Endothelial cell of umbilical vein (primary cell): ENCODE results near the gene ZNF740. TPM values are rescaled to one million over a fixed set of nuclear protein-coding genes. Genes with fewer than 3 reads are reported as not detected.

Experiments used
- BruUV-seq: library from RNA; stranded (reverse); fragments of 400-500 nt; replicated peaks from 2 replicates; lab custom pipeline; 2021; lab: Mats Ljungman, UMichigan
- CTCF ChIA-PET: fragments of 300-600, 350-600 bp; sonication (Branson Sonifier 250); formaldehyde crosslinking; loops from one replicate; lab custom pipeline; 2021; ENCODE audit warnings: antibody characterized with exemption, inconsistent platforms; lab: Charles Lee
- POLR2A ChIA-PET: fragments of 300-600, 350-600 bp; sonication (Branson Sonifier 250); formaldehyde crosslinking; loops from one replicate; lab custom pipeline; 2021; ENCODE audit warnings: antibody characterized with exemption, inconsistent platforms; lab: Charles Lee
- DNase-seq: peaks from one replicate; pipeline ENCODE4 v3.0.0-alpha.2; 2011; ENCODE audit warnings: low read depth, low spot score
- FAIRE-seq: peaks from 2 replicates; lab custom pipeline; 2011; peaks lifted over from hg19 to GRCh38; lab: Jason Lieb, UNC
- H2AFZ ChIP-seq: 2 replicates; pipeline ENCODE4 v1.6.0; 2012; ENCODE audit warnings: low read depth, low read length, control low read depth, inconsistent platforms
- H3K27ac ChIP-seq: 2 replicates; pipeline ENCODE4 v1.5.1; 2011; ENCODE audit warnings: low read depth, mild to moderate bottlenecking, control low read depth, low read length, moderate library complexity; ENCODE audit not compliant: insufficient read depth
- H3K27me3 ChIP-seq, 2 experiments: 2 replicates each; pipeline versions ENCODE4 v1.6.0 to v1.6.1; 2011; ENCODE audit warnings: low read length in 2 of 2, mixed read lengths in 1 of 2; ENCODE audit not compliant: control insufficient read depth in 2 of 2, insufficient read depth in 2 of 2
- H3K36me3 ChIP-seq, 2 experiments: 2 replicates in 1 of 2; 3 replicates in 1 of 2; pipeline ENCODE4 v1.5.1; 2011; ENCODE audit warnings: low read length in 2 of 2, mild to moderate bottlenecking in 1 of 2, moderate library complexity in 1 of 2; ENCODE audit not compliant: control insufficient read depth in 2 of 2, insufficient read depth in 2 of 2; ENCODE audit errors: extremely low read depth in 1 of 2
- H3K4me1 ChIP-seq: 3 replicates; pipeline ENCODE4 v1.5.1; 2011; ENCODE audit warnings: mild to moderate bottlenecking, low read length; ENCODE audit not compliant: control insufficient read depth, insufficient read depth; ENCODE audit errors: extremely low read depth
- H3K4me2 ChIP-seq: 2 replicates; pipeline ENCODE4 v1.6.1; 2011; ENCODE audit warnings: low read length, control low read depth, mixed read lengths; ENCODE audit not compliant: insufficient read depth
- H3K4me3 ChIP-seq, 3 experiments: fragments of 200-600 bp in 1 of 3; sonication (generic), shearing (Covaris generic) in 1 of 3; replicated peaks in 1 of 3; 2 replicates each; pipeline ENCODE4 v1.5.1; 2011 to 2016; ENCODE audit warnings: control low read depth in 3 of 3, low read length in 3 of 3, mild to moderate bottlenecking in 2 of 3, inconsistent platforms in 1 of 3, low read depth in 1 of 3, moderate library complexity in 1 of 3; ENCODE audit not compliant: insufficient read depth in 1 of 3
- H3K79me2 ChIP-seq: 2 replicates; pipeline ENCODE4 v1.6.0; 2012; ENCODE audit warnings: low read length, inconsistent platforms; ENCODE audit not compliant: control insufficient read depth, insufficient read depth
- H3K9ac ChIP-seq: replicated peaks from 2 replicates; pipeline ENCODE3; 2011; ENCODE audit warnings: low read length, control low read depth; ENCODE audit not compliant: insufficient read depth; ENCODE audit errors: extremely low read depth
- H3K9me1 ChIP-seq: replicated peaks from 3 replicates; pipeline ENCODE4 v1.6.0; 2011; ENCODE audit warnings: mild to moderate bottlenecking, low read length; ENCODE audit not compliant: control insufficient read depth, insufficient read depth; ENCODE audit errors: extremely low read depth
- H3K9me3 ChIP-seq: replicated peaks from 2 replicates; pipeline ENCODE4 v1.5.1; 2012; ENCODE audit warnings: low read length, inconsistent platforms; ENCODE audit not compliant: control insufficient read depth, insufficient read depth
- H4K20me1 ChIP-seq: replicated peaks from 2 replicates; pipeline ENCODE3; 2011; ENCODE audit warnings: mild to moderate bottlenecking, low read length; ENCODE audit not compliant: control insufficient read depth, insufficient read depth; ENCODE audit errors: extremely low read depth
- GATA2 ChIP-seq: IDR thresholded peaks from 2 replicates; pipeline ENCODE4 v1.7.0; 2011; ENCODE audit warnings: low read depth, mild to moderate bottlenecking, moderate library complexity, mixed read lengths, low read length; ENCODE audit not compliant: insufficient read length, insufficient read depth
- POLR2A ChIP-seq: IDR thresholded peaks from 2 replicates; pipeline ENCODE4 v1.6.1; 2012; ENCODE audit warnings: low read depth, mild to moderate bottlenecking, control low read depth, low read length
- POLR2AphosphoS5 ChIP-seq: IDR thresholded peaks from 2 replicates; pipeline ENCODE4 v1.6.1; 2012; ENCODE audit warnings: low read depth, mild to moderate bottlenecking, control low read depth, low read length, moderate library complexity; ENCODE audit not compliant: insufficient read depth
- dilution Hi-C: fragments of 300-500 bp; cut with MboI; formaldehyde crosslinking; loops from one replicate; pipeline ENCODE4 v1.15.0; 2019; ENCODE audit warnings: low sequenced_read_pairs; ENCODE audit not compliant: extremely low pct_ligation_motif_present
- intact Hi-C: fragments of 100-400 bp; cut with micrococcal nuclease; formaldehyde crosslinking; loops from one replicate; pipeline ENCODE4 v1.10.0; 2022
- polyA plus RNA-seq, 4 experiments: library from polyadenylated mRNA; depleted of rRNA in 3 of 4; stranded (reverse) in 3 of 4; unstranded in 1 of 4; fragments of >200 nt; gene quantifications; 2 replicates each; pipeline versions ENCODE4 v1.2.1 to v1.2.3, GENCODE V29; 2011 to 2012; ENCODE audit warnings: missing spikeins in 1 of 4
- total RNA-seq: library from RNA; stranded (reverse); gene quantifications from 2 replicates; pipeline ENCODE4 v1.2.3, GENCODE V29; 2021

Gene ZNF740
- total and polyA plus RNA-seq, 2 donors (not counting 3 experiments of a cell fraction or from before 2014, with no cell fraction given), result 10.5 to 38.1 TPM

DNA sequence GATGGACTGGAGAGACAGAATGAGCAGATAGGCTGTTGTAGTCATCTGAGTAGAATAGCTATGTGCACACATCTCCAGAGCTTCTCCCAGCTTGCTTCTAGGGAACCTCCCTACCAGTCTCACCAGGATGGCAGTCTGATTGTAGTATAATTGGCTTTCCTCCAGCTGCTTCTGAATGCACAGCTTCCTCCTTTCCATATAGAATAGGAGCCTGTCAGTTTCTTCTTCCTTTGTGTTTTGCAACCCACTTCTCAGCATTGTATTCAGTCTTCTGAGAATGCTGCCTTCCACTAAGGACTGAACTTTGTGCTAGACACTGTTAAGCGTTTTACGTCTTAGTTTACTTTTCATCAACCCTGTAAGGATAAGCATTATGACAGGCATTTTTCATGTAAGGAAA, 2.4 kb downstream of the ZNF740 start:
- H3K4me1 ChIP-seq, result peaks cover 22% of the 10 kb centered on the region
- POLR2A ChIA-PET, result no interaction called here

DNA sequence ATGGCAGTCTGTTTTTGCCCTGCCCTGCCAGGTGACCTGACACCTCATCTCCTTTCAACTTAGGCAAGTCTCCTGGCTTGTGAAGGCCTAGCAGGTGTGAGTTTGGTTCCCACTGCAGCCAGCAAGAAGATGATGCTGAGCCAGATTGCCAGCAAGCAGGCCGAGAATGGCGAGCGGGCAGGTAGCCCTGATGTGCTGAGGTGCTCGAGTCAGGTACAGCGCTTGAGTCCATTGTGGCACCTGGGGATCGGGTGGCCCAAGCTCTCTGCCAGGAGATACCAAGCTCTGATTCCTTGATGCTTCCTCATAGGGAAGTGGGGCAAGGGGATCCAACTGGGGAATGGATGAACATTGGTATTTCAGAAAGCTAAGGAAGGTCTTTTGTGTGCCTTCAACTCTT, 4.3 kb downstream of the ZNF740 start:
- intact Hi-C loops (no loop called here), dilution Hi-C loops (loop anchor here (10.0 kb wide), 1 partner anchor 50 kb away; no protein-coding TSS in a partner anchor)
- no TSS peak for BruUV-seq
- Histone ChIP-seq H3K27me3 (no peaks in the 10 kb centered on the region), H3K4me1 (peaks cover 22% of the 10 kb centered on the region), H3K36me3 (peaks cover 27 to 34% of the 10 kb centered on the region in 2 experiments), H3K27ac (no peak overlapping the region), H3K9ac (no peak overlapping the region), H2AFZ (no peak overlapping the region), H3K9me3 (no peaks in the 10 kb centered on the region), H3K79me2 (peaks cover 20% of the 10 kb centered on the region), H4K20me1 (no peaks in the 10 kb centered on the region), H3K4me3 (no peak overlapping the region), H3K4me2 (no peak overlapping the region), H3K9me1 (no peaks in the 10 kb centered on the region)
- FAIRE-seq (no peak), DNase-seq (no peak)
- ChIA-PET POLR2A (no interaction called here), CTCF (interaction anchor here (0.5 to 5.6 kb wide), 4 partner anchors 10 to 200 kb away, joined by 3 to 36 read pairs (median 3); no protein-coding TSS in a partner anchor)
- TF ChIP-seq POLR2AphosphoS5, result no peak
- no peak for TF ChIP-seq POLR2A
- TF ChIP-seq GATA2, result no peak

More for the DNA sequence above, 2.4 kb downstream of the ZNF740 start:
- H3K9ac ChIP-seq, result no peak overlapping the region
- DNase-seq, result peak; percentile 26
- peaks cover 20% of the 10 kb centered on the region for H3K79me2 ChIP-seq
- peak; percentile 15 for FAIRE-seq
- peak overlapping the region; percentile 13 for H3K4me2 ChIP-seq
- TF ChIP-seq POLR2AphosphoS5, result no peak
- peak; percentile 27 for TF ChIP-seq POLR2A
- intact Hi-C loops, result no loop called here
- H3K27ac ChIP-seq, result no peak overlapping the region
- H3K9me3 ChIP-seq, result no peaks in the 10 kb centered on the region
- no peaks in the 10 kb centered on the region for H4K20me1 ChIP-seq
- H3K36me3 ChIP-seq, result peaks cover 25 to 27% of the 10 kb centered on the region in 2 experiments
- no peak overlapping the region for H3K4me3 ChIP-seq
- H2AFZ ChIP-seq, result no peak overlapping the region
- no TSS peak for BruUV-seq
- CTCF ChIA-PET, result interaction anchor here (1.2 to 5.6 kb wide), 4 partner anchors 15 to 116 kb away, joined by 3 to 36 read pairs (median 32); no protein-coding TSS in a partner anchor
- H3K27me3 ChIP-seq, result no peaks in the 10 kb centered on the region
- dilution Hi-C loops, result loop anchor here (10.0 kb wide), 1 partner anchor 48 kb away; no protein-coding TSS in a partner anchor
- H3K9me1 ChIP-seq, result no peaks in the 10 kb centered on the region
